GM12878 (cell line): Measurements from ENCODE around the gene CD151. TPM values are rescaled to one million over a fixed set of nuclear protein-coding genes. Genes with fewer than 3 reads are reported as not detected.

ENCODE experiments used
- ATAC-seq: fragments of 200-7000 bp; cut with Tn5 transposase; 3 replicates; pipeline ENCODE4 v1.9.1; 2020; ENCODE audit warnings: mild to moderate bottlenecking, moderate library complexity
- BruUV-seq: library from RNA; stranded (reverse); fragments of 400-500 nt; replicated peaks from 2 replicates; lab custom pipeline; 2021; lab: Mats Ljungman, UMichigan
- CTCF ChIA-PET: fragments of 300-600 bp; sonication (Branson Sonifier 250); formaldehyde crosslinking; extraction: SDS; loops from one replicate; lab custom pipeline; 2021; ENCODE audit warnings: inconsistent platforms; lab: Yijun Ruan, JAX
- POLR2A ChIA-PET: fragments of 350-600 bp; formaldehyde crosslinking; extraction: SDS; loops from one replicate; lab custom pipeline; 2021; ENCODE audit warnings: inconsistent platforms; lab: Charles Lee
- RAD21 ChIA-PET: fragments of 300-600 bp; sonication (Branson Sonifier 250); formaldehyde crosslinking; loops from one replicate; lab custom pipeline; 2023; ENCODE audit warnings: antibody characterized with exemption; ENCODE audit not compliant: unreplicated experiment; lab: Charles Lee
- SMC1A ChIA-PET: fragments of 300-600 bp; sonication (Branson Sonifier 250); formaldehyde crosslinking; loops from one replicate; lab custom pipeline; 2023; ENCODE audit not compliant: unreplicated experiment, uncharacterized antibody; lab: Charles Lee
- DNase-seq: peaks from one replicate; pipeline ENCODE4 v3.0.0-alpha.2; 2011; ENCODE audit warnings: low read depth, low spot score
- FAIRE-seq: peaks from 3 replicates; lab custom pipeline; 2011; peaks lifted over from hg19 to GRCh38; lab: Jason Lieb, UNC
- H2AFZ ChIP-seq: 2 replicates; pipeline ENCODE4 v1.6.0; 2011; ENCODE audit warnings: low read depth, low read length, control low read depth; ENCODE audit not compliant: control insufficient read depth
- H3K27ac ChIP-seq: 2 replicates; pipeline ENCODE4 v1.5.1; 2011; ENCODE audit warnings: control low read depth; ENCODE audit not compliant: control insufficient read depth, insufficient read depth
- H3K27me3 ChIP-seq, 2 experiments: replicated peaks in 1 of 2; 2 replicates each; pipeline versions ENCODE4 v1.6.0 to v1.6.1; 2011; ENCODE audit warnings: low read length in 1 of 2; ENCODE audit not compliant: control insufficient read depth in 2 of 2, insufficient read depth in 2 of 2
- H3K36me3 ChIP-seq, 2 experiments: 2 replicates each; pipeline ENCODE4 v1.5.1; 2011; ENCODE audit warnings: low read length in 1 of 2; ENCODE audit not compliant: control insufficient read depth in 2 of 2, insufficient read depth in 2 of 2
- H3K4me1 ChIP-seq: 2 replicates; pipeline ENCODE4 v1.6.1; 2011; ENCODE audit warnings: mild to moderate bottlenecking, low read length, moderate library complexity, mixed read lengths; ENCODE audit not compliant: control insufficient read depth, insufficient read depth
- H3K4me2 ChIP-seq: 2 replicates; pipeline ENCODE4 v1.6.0; 2011; ENCODE audit warnings: control low read depth; ENCODE audit not compliant: control insufficient read depth, insufficient read depth
- H3K4me3 ChIP-seq: fragments of 200-600 bp; sonication (generic); 2 replicates; pipeline ENCODE4 v1.5.1; 2016
- H3K79me2 ChIP-seq: 2 replicates; pipeline ENCODE4 v1.6.0; 2011; ENCODE audit warnings: low read length; ENCODE audit not compliant: control insufficient read depth, insufficient read depth
- H3K9ac ChIP-seq: 2 replicates; pipeline ENCODE4 v1.8.0; 2011; ENCODE audit warnings: low read length, control low read depth, mixed read lengths; ENCODE audit not compliant: control insufficient read depth, insufficient read depth
- H3K9me3 ChIP-seq: replicated peaks from 3 replicates; pipeline ENCODE4 v1.5.1; 2011; ENCODE audit warnings: mild to moderate bottlenecking, low read length; ENCODE audit not compliant: control insufficient read depth, insufficient read depth
- H4K20me1 ChIP-seq: 2 replicates; pipeline ENCODE4 v1.6.0; 2011; ENCODE audit not compliant: control insufficient read depth, insufficient read depth
- BACH1 ChIP-seq: fragments of 450-650 bp; IDR thresholded peaks from 2 replicates; pipeline ENCODE4 v1.6.1; 2017; ENCODE audit warnings: mild to moderate bottlenecking, borderline replicate concordance
- BHLHE40 ChIP-seq, 2 experiments: fragments of 450-650 bp in 1 of 2; IDR thresholded peaks; 2 replicates each; pipeline ENCODE4 v1.6.1; 2011 to 2017; ENCODE audit warnings: low read depth in 2 of 2, borderline replicate concordance in 1 of 2, improper control_type of control experiment in 1 of 2, low read length in 1 of 2, mild to moderate bottlenecking in 1 of 2
- DPF2 ChIP-seq: fragments of 450-650 bp; IDR thresholded peaks from 2 replicates; pipeline ENCODE4 v1.6.1; 2017; ENCODE audit warnings: mild to moderate bottlenecking
- KLF5 ChIP-seq: fragments of 450-650 bp; IDR thresholded peaks from 2 replicates; pipeline ENCODE4 v1.6.1; 2014; ENCODE audit warnings: mild to moderate bottlenecking; ENCODE audit not compliant: partially characterized antibody
- NKRF ChIP-seq: fragments of 450-650 bp; conservative IDR thresholded peaks from 2 replicates; pipeline ENCODE4 v1.6.1; 2017; ENCODE audit warnings: mild to moderate bottlenecking, moderate library complexity
- NR2F1 ChIP-seq: fragments of 450-650 bp; conservative IDR thresholded peaks from 2 replicates; pipeline ENCODE4 v1.6.1; 2017; ENCODE audit warnings: mild to moderate bottlenecking
- RBBP5 ChIP-seq: fragments of 200-600 bp; sonication (generic); conservative IDR thresholded peaks from 2 replicates; pipeline ENCODE4 v1.6.1; 2016
- SIN3A ChIP-seq: IDR thresholded peaks from 2 replicates; pipeline ENCODE4 v1.6.1; 2012; ENCODE audit warnings: low read depth, low read length, improper control_type of control experiment
- SMARCA5 ChIP-seq: fragments of 450-650 bp; IDR thresholded peaks from 2 replicates; pipeline ENCODE4 v1.6.1; 2017; ENCODE audit warnings: mild to moderate bottlenecking
- SUPT20H ChIP-seq: IDR thresholded peaks from 2 replicates; pipeline ENCODE4 v1.6.1; 2011; ENCODE audit warnings: low read depth, mild to moderate bottlenecking, low read length, moderate library complexity, borderline replicate concordance; ENCODE audit not compliant: control insufficient read depth
- WGBS: methylation state at CpG from one replicate; pipeline ENCODE4 v1.1.6; 2016; ENCODE audit warnings: low lambda C conversion rate; ENCODE audit not compliant: insufficient replicate concordance, insufficient coverage; ENCODE audit errors: missing lambda C conversion rate; 5-methylcytosine and 5-hydroxymethylcytosine counted together
- in situ Hi-C: fragments of 300-500 bp; cut with MboI; formaldehyde crosslinking; loops from 9 replicates; pipeline ENCODE4 v1.14.3; 2018; ENCODE audit warnings: mixed read lengths
- intact Hi-C: fragments of 100-400 bp; cut with micrococcal nuclease; formaldehyde crosslinking; loops from one replicate; pipeline ENCODE4 v1.14.2; 2022; ENCODE audit not compliant: unreplicated experiment
- polyA plus RNA-seq, 11 experiments: library from polyadenylated mRNA; depleted of rRNA in 4 of 11; unstranded in 6 of 11; stranded (reverse) in 5 of 11; fragments of >200 nt; fragmentation: Nextera tagmentation in 4 of 11; fragmentation: Illumina TruSeq in 1 of 11; extraction: Ambion mirVana in 4 of 11; extraction: Trizol in 1 of 11; gene quantifications; 1 replicate in 1 of 11; 2 replicates in 10 of 11; pipeline versions ENCODE4 v1.2.1 to v1.2.3, GENCODE V29; 2011 to 2016; ENCODE audit warnings: inconsistent platforms in 2 of 11, missing spikeins in 2 of 11, low read depth in 1 of 11
- total RNA-seq, 4 experiments: library from RNA; depleted of rRNA in 3 of 4; stranded (reverse); fragments of >200 nt in 3 of 4; fragmentation: Illumina TruSeq in 1 of 4; extraction: Trizol in 1 of 4; gene quantifications; 2 replicates each; pipeline versions ENCODE4 v1.2.1 to v1.2.3, GENCODE V29; 2013 to 2021

CD151 gene
- total and polyA plus RNA-seq, 10 of the 15 experiments (the other 5 are each of a cell fraction or from before 2014, with no cell fraction given): 0.52 to 41.7 (median 14.7) TPM

GRCh38 chr11:810040-810567 is 22.6 kb upstream of the CD151 start:
- H3K79me2 ChIP-seq: peaks cover 38% of the 10 kb centered on the region
- peak overlapping the region; percentile 78 for H3K4me2 ChIP-seq
- FAIRE-seq: no peak
- SMC1A ChIA-PET: interaction anchor here (1.3 to 1.9 kb wide), 2 partner anchors 9 to 10 kb away, joined by 4 to 5 read pairs; partner anchors contain the start of gene PNPLA2
- peak; percentile 9 for ATAC-seq
- intact Hi-C loops (no loop called here), in situ Hi-C loops (loop anchor here (25.0 kb wide), 1 partner anchor 1577 kb away; the partner anchor contains the start of gene CD81)
- POLR2A ChIA-PET: interaction anchor here (0.7 to 3.3 kb wide), 8 partner anchors 9 to 235 kb away, joined by 4 to 32 read pairs (median 6); partner anchors contain the start of genes DEAF1, PNPLA2, TMEM80 and TSPAN4
- no peak for DNase-seq
- 2% methylated on average over 49 of the region's 55 CpGs for WGBS
- CTCF ChIA-PET: interaction anchor here (1.2 to 1.3 kb wide), 2 partner anchors 9 to 34 kb away, joined by 3 to 4 read pairs; no protein-coding TSS in a partner anchor
- H3K4me3 ChIP-seq: peak overlapping the region; percentile 98
- H3K9me3 ChIP-seq: no peaks in the 10 kb centered on the region
- H3K27me3 ChIP-seq: no peaks in the 10 kb centered on the region
- H4K20me1 ChIP-seq: peaks cover 8% of the 10 kb centered on the region; the same call in 1 of the 2 replicates
- TSS peak; percentile 79 for BruUV-seq
- TF ChIP-seq DPF2: 0 out of 2 replicates have a peak, but pooled peaks have one; percentile 17
- 0 out of 2 replicates have a peak, but pooled peaks have one; percentile 59 for TF ChIP-seq NR2F1
- TF ChIP-seq RBBP5: 0 out of 2 replicates have a peak, but pooled peaks have one; percentile 40
- peak in 1 of 2 experiments; percentile 14; a peak in 1 of 4 replicates for TF ChIP-seq BHLHE40 (IDR thresholded peaks at IDR 0.05; ENCODE audit: borderline replicate concordance in 1 of 2, low read depth in 2 of 2, low read length in 1 of 2)
- TF ChIP-seq NKRF: peak; percentile 73
- TF ChIP-seq SUPT20H: no peak
- TF ChIP-seq SMARCA5: peak; percentile 15; the same call in 1 of the 2 replicates
- peak; percentile 14; the same call in 1 of the 2 replicates for TF ChIP-seq SIN3A
- no peak for TF ChIP-seq KLF5
- peak; percentile 60; the same call in 1 of the 2 replicates for TF ChIP-seq BACH1
- H3K9ac ChIP-seq: peak overlapping the region; percentile 98
- peak overlapping the region; percentile 100; the same call in 1 of the 2 replicates for H2AFZ ChIP-seq
- peaks cover 8 to 26% of the 10 kb centered on the region in 2 experiments; a peak in 3 of 4 replicates for H3K36me3 ChIP-seq
- RAD21 ChIA-PET: interaction anchor here (0.7 to 1.7 kb wide), 4 partner anchors 9 to 33 kb away, joined by 3 to 13 read pairs (median 6); partner anchors contain the start of genes PNPLA2 and TSPAN4
- peaks cover 7% of the 10 kb centered on the region; the same call in 1 of the 2 replicates for H3K4me1 ChIP-seq
- peak overlapping the region; percentile 99 for H3K27ac ChIP-seq
